IMR-90 (cell line): ENCODE data around the gene COTL1.

Experiments used
- BHLHE40 ChIP-seq: fragments of 150-350 bp; IDR thresholded peaks from 2 replicates; pipeline ENCODE4 v1.6.1; 2016; ENCODE audit warnings: mild to moderate bottlenecking, low read depth, low read length
- CTCF ChIP-seq: conservative IDR thresholded peaks from 2 replicates; pipeline ENCODE4 v1.5.1; 2012; ENCODE audit warnings: mild to moderate bottlenecking, low read depth, low read length, improper control_type of control experiment
- POLR2A ChIP-seq: IDR thresholded peaks from 2 replicates; pipeline ENCODE4 v1.6.1; 2012; ENCODE audit warnings: mild to moderate bottlenecking, low read depth, low read length
- RAD21 ChIP-seq: IDR thresholded peaks from 2 replicates; pipeline ENCODE4 v1.6.1; 2012; ENCODE audit warnings: low read length, improper control_type of control experiment
- RCOR1 ChIP-seq: IDR thresholded peaks from 2 replicates; pipeline ENCODE4 v1.6.1; 2012; ENCODE audit warnings: mild to moderate bottlenecking, low read length, improper control_type of control experiment; ENCODE audit not compliant: insufficient replicate concordance
- SMC3 ChIP-seq: fragments of 150-350 bp; IDR thresholded peaks from 2 replicates; pipeline ENCODE4 v1.6.1; 2016; ENCODE audit warnings: low read depth, mild to moderate bottlenecking, antibody characterized with exemption, low read length, moderate library complexity

DNA sequence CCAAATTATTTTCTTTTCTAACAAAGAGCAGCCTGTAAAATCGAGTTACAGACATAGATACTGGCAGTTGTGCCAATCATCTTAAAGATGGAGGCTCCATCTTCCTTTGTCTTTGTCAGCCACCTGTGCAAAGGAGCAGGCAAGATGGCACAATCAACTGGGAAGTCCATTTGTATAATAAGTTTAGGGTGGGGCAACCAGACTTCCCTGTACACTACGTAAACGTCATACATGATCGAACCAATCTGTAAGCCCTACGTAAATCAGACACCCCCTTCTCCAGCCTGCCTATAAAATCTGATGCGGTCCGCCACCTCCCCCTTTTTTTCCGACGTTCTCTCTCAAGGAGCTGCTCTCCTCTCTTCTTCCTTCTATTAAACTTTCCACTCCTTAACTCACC lies 82.0 kb downstream of the COTL1 start:
- no peak for TF ChIP-seq RCOR1
- TF ChIP-seq RAD21 = no peak
- no peak for TF ChIP-seq POLR2A
- TF ChIP-seq CTCF = no peak
- TF ChIP-seq BHLHE40 = no peak
- TF ChIP-seq SMC3 = no peak
